Adipocyte (in vitro differentiated cells): ENCODE results near the gene TIMM9.
"Not testable (repeated sequence)": the region's sequence is repeated elsewhere in the genome, so short reads cannot be mapped to it uniquely, and the experiment has no call there.

Experiments
- DNase-seq: peaks from one replicate; pipeline ENCODE4 v3.0.0-alpha.2; 2015; ENCODE audit warnings: low read depth
- H3K27me3 ChIP-seq: replicated peaks from 2 replicates; pipeline ENCODE4 v1.7.0; 2013; ENCODE audit warnings: mild to moderate bottlenecking, low read length, moderate library complexity; ENCODE audit not compliant: control insufficient read depth, insufficient read depth
- H3K36me3 ChIP-seq: 2 replicates; pipeline ENCODE4 v1.7.0; 2013; ENCODE audit warnings: low read length, mild to moderate bottlenecking, moderate library complexity; ENCODE audit not compliant: control insufficient read depth, insufficient read depth, severe bottlenecking
- H3K4me1 ChIP-seq: 2 replicates; pipeline ENCODE4 v1.7.0; 2013; ENCODE audit warnings: mild to moderate bottlenecking, low read length, moderate library complexity; ENCODE audit not compliant: control insufficient read depth, insufficient read depth
- H3K4me3 ChIP-seq: 2 replicates; pipeline ENCODE4 v1.7.0; 2013; ENCODE audit warnings: mild to moderate bottlenecking, low read length, moderate library complexity
- H3K9ac ChIP-seq: 2 replicates; pipeline ENCODE4 v1.7.0; 2013; ENCODE audit warnings: mild to moderate bottlenecking, low read length, moderate library complexity
- H3K9me3 ChIP-seq: 2 replicates; pipeline ENCODE4 v1.7.0; 2013; ENCODE audit warnings: mild to moderate bottlenecking, low read length, moderate library complexity; ENCODE audit not compliant: control insufficient read depth

TIMM9 gene

DNA sequence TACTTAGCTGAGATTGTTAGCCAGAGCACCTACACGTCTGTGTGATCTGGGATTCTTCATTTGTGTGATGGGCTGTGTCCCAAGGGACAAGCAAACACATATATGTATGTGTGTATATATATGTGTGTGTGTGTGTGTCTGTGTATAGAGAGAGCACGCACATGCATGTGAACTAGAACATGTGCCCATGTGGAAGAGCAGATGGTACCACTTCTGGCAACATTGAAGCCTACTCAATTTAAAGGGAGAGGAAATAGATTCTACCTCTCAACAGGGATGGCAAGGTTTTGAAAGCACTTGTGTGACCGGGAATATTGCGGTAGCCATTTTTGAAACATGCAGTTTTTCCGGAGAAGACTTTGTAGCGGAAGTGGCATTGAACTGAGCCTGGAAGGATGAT lies 30.2 kb downstream of the TIMM9 start:
- Histone ChIP-seq H3K9ac (no peak overlapping the region), H3K36me3 (no peaks in the 10 kb centered on the region), H3K4me1 (peaks cover 3% of the 10 kb centered on the region), H3K9me3 (no peaks in the 10 kb centered on the region), H3K4me3 (no peak overlapping the region), H3K27me3 (no peaks in the 10 kb centered on the region)
- no peak for DNase-seq

DNA sequence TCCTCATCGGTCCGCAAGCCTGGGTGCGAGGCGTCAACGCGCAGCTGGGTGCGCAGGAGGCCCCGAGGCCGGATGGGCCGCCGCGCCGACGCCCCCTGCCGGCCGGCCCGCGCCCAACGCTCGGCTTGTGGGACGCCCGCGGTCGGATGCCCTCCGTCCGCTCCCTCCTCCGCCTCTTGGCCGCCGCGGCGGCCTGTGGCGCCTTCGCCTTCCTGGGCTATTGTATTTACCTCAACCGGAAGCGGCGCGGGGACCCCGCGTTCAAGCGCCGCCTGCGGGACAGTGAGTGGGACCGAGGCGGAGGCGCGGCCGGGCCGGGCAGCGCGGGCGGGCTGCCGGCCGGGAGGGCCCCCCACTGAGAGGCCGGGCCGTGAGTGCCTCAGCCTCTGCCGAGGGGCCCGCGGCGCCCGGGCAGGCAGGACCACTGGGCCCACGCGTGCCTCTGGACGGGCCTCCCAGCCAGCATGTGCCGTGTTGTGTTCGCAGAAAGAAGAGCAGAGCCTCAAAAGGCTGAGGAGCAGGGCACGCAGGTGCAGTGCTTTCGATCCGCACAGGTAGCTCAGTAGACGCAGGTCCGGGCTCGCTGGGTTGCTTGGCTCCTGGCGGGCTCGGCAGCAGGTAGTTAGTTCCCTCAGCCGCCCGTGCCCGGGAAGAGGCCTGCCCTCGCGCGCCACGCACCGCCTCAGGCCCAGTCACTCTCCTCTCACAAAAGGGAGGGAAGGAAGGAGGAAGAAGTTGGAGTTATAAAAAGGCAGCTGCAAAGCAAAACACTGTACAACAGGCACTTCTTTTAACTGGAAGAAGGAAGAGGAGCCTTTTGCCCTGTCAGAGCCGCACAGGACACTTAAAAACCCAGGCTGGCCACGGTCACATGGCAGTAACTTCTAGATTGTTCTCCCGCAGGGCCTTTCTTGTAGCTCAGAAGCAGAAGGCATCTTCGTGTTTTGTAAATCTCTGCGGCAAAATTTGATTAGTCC lies 31.2 kb downstream of the TIMM9 start, which contains the start of gene TOMM20L:
Gene TOMM20L (plus strand): TSS at position 119 of the 977 bp plus-strand sequence. CDS start 28 bp downstream, at position 147.
- peak; percentile 83 for DNase-seq
- Histone ChIP-seq H3K27me3 (no peaks in the 10 kb centered on the region), H3K4me3 (peak within 1 kb of the TSS; percentile 79), H3K9me3 (no peaks in the 10 kb centered on the region), H3K36me3 (no peaks in the 10 kb centered on the region), H3K4me1 (peaks cover 3% of the 10 kb centered on the region), H3K9ac (peak within 1 kb of the TSS; percentile 80)

DNA sequence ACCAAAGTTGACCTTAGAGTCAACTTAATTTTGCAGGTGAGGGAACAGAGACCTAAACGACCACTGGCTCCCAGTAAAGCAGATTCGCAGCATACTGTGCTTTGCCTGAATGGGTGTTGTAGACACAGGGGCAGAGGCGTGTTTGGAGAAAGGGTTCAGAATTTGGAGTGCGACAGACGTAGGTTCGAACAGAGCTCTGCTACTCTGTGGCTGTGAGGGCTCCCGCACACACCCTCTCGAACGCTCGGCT lies 31.8 kb downstream of the TIMM9 start:
- Histone ChIP-seq H3K4me3 (peak overlapping the region; percentile 79), H3K36me3 (no peaks in the 10 kb centered on the region), H3K9me3 (no peaks in the 10 kb centered on the region), H3K9ac (peak overlapping the region; percentile 80), H3K27me3 (no peaks in the 10 kb centered on the region), H3K4me1 (peaks cover 3% of the 10 kb centered on the region)
- no peak for DNase-seq

DNA sequence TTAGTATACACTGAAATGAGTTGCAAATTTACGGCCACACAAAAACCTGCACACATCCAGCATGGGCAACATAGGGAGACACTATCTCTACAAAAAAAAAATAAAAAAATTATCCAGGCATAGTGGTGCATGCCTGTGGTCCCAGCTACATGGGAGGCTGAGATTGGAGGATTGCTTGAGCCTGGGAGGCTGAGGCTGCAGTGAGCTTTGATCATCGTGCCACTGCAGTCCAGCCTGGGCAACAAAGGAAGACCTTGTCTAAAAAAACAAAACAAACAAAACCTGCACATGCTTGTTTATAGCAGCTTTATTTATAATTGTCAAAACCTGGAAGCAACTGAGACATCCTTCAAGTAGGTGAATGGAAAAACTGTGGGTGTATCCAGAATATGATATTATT lies 36.5 kb downstream of the TIMM9 start:
- no peaks in the 10 kb centered on the region for H3K9me3 ChIP-seq

DNA sequence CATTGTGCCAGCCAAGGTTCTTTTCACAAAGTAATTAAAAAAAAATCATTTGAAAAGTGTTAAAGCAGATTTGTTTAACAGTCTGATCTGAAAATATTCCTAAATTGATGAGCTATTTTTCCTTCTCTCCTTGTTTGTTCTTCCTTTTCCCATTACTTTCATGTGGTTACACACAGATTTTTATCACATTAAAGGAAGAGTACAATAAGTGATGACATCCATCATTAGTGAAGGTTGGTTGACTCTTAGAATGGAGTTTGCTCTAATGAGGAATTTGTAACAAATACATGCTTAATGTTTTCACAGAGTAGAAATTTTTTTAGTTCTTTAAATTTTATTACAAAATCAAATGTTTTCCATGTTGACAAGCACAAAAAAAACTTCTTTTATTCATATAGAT lies 50.5 kb downstream of the TIMM9 start:
- no peak overlapping the region for H3K9ac ChIP-seq
- H3K4me1 ChIP-seq = peaks cover 4% of the 10 kb centered on the region
- no peaks in the 10 kb centered on the region for H3K9me3 ChIP-seq
- no peak for DNase-seq
- peaks cover 45% of the 10 kb centered on the region for H3K36me3 ChIP-seq
- H3K4me3 ChIP-seq = no peak overlapping the region
- H3K27me3 ChIP-seq = no peaks in the 10 kb centered on the region

More for the DNA sequence above, 36.5 kb downstream of the TIMM9 start:
- no peak for DNase-seq
- H3K4me1 ChIP-seq = peaks cover 3% of the 10 kb centered on the region
- no peak overlapping the region for H3K9ac ChIP-seq
- H3K36me3 ChIP-seq = no peaks in the 10 kb centered on the region
- no peaks in the 10 kb centered on the region for H3K27me3 ChIP-seq
- no peak overlapping the region for H3K4me3 ChIP-seq

DNA sequence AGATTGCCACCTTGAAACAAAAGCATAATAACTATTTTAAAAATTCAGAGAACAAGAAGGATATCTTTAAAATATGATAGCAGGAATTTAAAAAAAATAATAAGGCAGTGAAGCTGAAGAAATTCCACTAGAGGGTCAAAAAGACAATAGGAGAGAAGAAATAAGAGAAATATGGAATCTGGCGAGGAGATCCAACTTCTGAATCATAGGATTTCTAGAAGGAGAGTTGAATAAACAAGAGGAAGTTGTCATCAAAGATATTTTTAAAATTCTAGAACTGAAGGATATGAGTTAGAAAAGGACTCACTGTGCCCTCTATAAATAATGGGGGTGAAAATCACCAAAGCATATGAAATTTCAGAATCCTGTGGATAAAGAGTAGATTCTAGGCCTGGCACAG lies 58.4 kb downstream of the TIMM9 start:
- Histone ChIP-seq H3K9ac (no peak overlapping the region), H3K36me3 (peaks cover 79% of the 10 kb centered on the region), H3K4me1 (peaks cover 3% of the 10 kb centered on the region), H3K9me3 (no peaks in the 10 kb centered on the region), H3K4me3 (no peak overlapping the region), H3K27me3 (no peaks in the 10 kb centered on the region)
- peak; percentile 3 for DNase-seq

DNA sequence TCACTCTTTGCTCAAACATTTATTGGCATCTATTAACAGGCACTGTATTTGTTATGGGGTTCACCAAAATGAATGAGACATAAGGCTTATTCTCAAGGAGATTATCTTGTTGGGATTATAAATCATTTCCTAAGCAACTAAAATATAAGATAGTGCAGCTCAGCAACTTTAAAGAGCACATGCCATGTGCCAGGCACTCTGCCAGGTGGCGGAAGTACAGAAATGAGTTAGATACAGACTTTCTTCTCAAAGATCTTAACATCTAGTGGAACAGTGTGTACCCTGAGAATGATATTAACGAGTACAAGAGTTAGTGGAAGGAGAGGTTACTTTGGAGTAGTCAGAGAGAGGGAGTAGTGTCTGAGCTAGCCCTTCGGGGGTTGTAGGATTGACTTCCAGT lies 60.0 kb downstream of the TIMM9 start:
- H3K9me3 ChIP-seq = no peaks in the 10 kb centered on the region
- no peaks in the 10 kb centered on the region for H3K27me3 ChIP-seq
- H3K36me3 ChIP-seq = peaks cover 66% of the 10 kb centered on the region
- H3K4me1 ChIP-seq = peaks cover 3% of the 10 kb centered on the region
- no peak overlapping the region for H3K4me3 ChIP-seq
- DNase-seq = no peak
- H3K9ac ChIP-seq = no peak overlapping the region

DNA sequence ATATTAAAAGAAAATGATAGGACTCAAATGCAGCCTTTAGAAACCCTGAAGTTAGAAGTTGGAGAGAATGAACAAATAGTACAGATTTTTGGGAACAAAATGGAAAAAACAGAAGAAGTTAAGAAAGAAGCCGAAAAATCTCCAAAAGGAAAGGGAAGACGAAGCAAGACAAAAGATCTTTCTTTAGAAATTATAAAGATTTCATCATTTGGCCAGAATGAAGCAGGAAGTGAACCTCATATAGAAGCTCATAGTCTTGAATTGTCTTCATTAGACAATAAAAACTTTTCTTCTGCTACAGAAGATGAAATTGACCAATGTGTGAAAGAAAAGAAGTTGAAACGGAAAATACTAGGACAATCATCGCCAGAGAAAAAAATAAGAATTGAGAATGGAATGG lies 63.0 kb downstream of the TIMM9 start:
- peaks cover 72% of the 10 kb centered on the region for H3K36me3 ChIP-seq
- no peak overlapping the region for H3K4me3 ChIP-seq
- no peak for DNase-seq
- H3K9me3 ChIP-seq = no peaks in the 10 kb centered on the region
- H3K27me3 ChIP-seq = no peaks in the 10 kb centered on the region
- peaks cover 3% of the 10 kb centered on the region for H3K4me1 ChIP-seq
- H3K9ac ChIP-seq = no peak overlapping the region

DNA sequence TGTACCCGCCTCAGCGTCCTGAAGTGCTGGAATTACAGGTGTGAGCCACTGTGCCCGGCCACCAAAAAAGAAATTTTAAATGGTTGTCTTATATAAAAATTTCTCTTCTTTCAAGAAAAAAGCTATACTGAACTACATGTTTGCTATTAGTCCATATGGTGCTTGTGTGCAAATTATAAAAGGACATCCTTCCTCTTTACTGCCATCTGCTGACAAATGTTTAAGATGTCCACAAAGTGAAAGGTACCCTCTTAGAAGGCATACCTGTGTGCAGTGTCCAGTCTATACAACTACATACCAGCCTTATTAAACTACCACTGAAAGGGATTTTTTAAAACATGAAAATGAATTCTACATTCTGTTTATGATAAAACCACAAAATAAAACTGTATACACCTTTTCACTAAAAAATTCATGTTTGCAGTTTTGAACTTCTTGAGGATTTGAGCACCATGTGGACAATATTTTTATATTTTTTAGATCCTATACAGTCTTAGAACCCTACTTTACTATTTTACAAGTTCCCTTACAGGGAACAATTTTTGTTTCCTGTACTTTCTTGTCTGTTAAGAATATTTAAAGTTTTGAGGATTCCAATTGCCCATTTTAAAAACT lies 64.4 kb downstream of the TIMM9 start:
- no peaks in the 10 kb centered on the region for H3K9me3 ChIP-seq
- peak; percentile 38 for DNase-seq
- peaks cover 3% of the 10 kb centered on the region for H3K4me1 ChIP-seq
- no peak overlapping the region for H3K9ac ChIP-seq
- no peak overlapping the region for H3K4me3 ChIP-seq
- H3K36me3 ChIP-seq = peaks cover 70% of the 10 kb centered on the region
- no peaks in the 10 kb centered on the region for H3K27me3 ChIP-seq

DNA sequence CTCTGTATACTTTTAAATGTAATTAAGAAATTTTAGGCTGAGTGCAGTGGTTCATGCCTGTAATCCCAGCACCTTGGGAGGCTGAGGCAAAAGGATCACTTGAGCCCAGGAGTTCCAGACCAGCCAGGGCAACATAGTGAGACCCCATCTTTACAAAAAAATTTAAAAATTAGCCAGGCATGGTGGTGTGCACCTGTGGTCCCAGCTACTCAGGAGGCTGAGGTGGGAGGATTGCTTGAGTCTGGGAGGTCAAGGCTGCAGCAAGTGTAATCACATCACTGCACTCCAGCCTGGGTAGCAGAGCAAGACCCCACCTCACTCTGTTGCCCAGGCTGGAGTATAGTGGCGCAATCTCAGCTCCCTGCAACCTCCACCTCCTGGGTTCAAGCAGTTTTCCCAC lies 65.1 kb downstream of the TIMM9 start:
- H3K4me3 ChIP-seq, DNase-seq, H3K9ac ChIP-seq, H3K4me1 ChIP-seq, H3K9me3 ChIP-seq, H3K27me3 ChIP-seq: not testable (repeated sequence)
- H3K36me3 ChIP-seq = peaks cover 66% of the 10 kb centered on the region
